ENCODE results near the gene TMPRSS6.

Gene TMPRSS6

GRCh38 chr22:37138849-37139561 lies 29.5 kb upstream of the TMPRSS6 start:
- no peaks in the 10 kb centered on the region for H3K9me3 ChIP-seq (ENCODE audit: severe bottlenecking)
- no peaks in the 10 kb centered on the region for H3K36me3 ChIP-seq
- no peak for TF ChIP-seq CTCF (IDR thresholded peaks at IDR 0.05; ENCODE audit: low read depth, low read length)
- no peak for DNase-seq
- no peak overlapping the region for H3K4me3 ChIP-seq (ENCODE audit: low read depth, low read length)
- H3K27me3 ChIP-seq (ENCODE audit: insufficient read depth, low read depth, severe bottlenecking): no peaks in the 10 kb centered on the region
- no peak overlapping the region for H3K27ac ChIP-seq

DNA sequence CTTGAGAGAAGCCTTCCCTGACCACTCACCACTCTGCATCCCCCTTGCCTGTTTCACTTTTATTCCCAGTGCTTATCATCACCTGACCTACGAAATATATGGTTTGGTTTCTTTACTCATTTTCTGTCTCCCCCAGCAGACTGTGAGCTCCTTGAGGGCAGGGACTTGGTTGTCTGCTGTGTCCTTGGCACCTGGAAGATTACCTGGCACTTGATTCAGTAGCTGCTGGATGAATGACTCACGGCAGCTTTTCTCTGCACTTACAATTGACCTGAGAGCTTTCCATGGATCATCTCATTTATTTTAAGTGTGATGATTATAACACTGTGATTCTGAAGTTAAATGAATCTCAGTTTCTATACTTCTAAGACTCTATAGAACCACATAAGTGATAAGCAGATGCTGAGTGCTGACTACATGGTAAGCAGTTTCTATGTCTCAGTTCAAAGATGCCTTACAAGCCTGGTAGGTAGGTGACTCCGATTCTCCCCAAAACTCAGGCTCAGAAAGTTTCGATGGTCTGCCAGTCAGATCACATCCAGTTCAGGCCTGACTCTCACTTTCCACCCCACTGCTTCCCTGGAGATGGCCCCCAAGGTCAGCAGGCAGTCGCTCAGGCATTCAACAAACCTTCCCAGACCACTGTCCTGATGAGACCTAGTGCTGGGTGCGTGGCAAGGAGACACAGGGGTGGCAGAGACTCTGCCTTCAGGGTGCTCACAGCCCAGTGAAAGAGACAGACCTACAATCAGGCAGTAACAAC lies 28.6 kb upstream of the TMPRSS6 start:
- H3K36me3 ChIP-seq: no peaks in the 10 kb centered on the region
- no peak for TF ChIP-seq CTCF (IDR thresholded peaks at IDR 0.05; ENCODE audit: low read depth, low read length)
- H3K9me3 ChIP-seq (ENCODE audit: severe bottlenecking): no peaks in the 10 kb centered on the region
- peak overlapping the region; percentile 64 for H3K27ac ChIP-seq
- no peak for DNase-seq
- H3K27me3 ChIP-seq (ENCODE audit: insufficient read depth, low read depth, severe bottlenecking): no peaks in the 10 kb centered on the region
- H3K4me3 ChIP-seq (ENCODE audit: low read depth, low read length): no peak overlapping the region

GRCh38 chr22:37137131-37137530 lies 27.6 kb upstream of the TMPRSS6 start:
- Histone ChIP-seq H3K36me3 (no peaks in the 10 kb centered on the region), H3K9me3 (ENCODE audit: severe bottlenecking) (no peaks in the 10 kb centered on the region), H3K4me3 (ENCODE audit: low read depth, low read length) (no peak overlapping the region), H3K27ac (peak overlapping the region; percentile 64), H3K27me3 (ENCODE audit: insufficient read depth, low read depth, severe bottlenecking) (no peaks in the 10 kb centered on the region)
- TF ChIP-seq CTCF (IDR thresholded peaks at IDR 0.05; ENCODE audit: low read depth, low read length): no peak
- peak; percentile 84 for DNase-seq

DNA sequence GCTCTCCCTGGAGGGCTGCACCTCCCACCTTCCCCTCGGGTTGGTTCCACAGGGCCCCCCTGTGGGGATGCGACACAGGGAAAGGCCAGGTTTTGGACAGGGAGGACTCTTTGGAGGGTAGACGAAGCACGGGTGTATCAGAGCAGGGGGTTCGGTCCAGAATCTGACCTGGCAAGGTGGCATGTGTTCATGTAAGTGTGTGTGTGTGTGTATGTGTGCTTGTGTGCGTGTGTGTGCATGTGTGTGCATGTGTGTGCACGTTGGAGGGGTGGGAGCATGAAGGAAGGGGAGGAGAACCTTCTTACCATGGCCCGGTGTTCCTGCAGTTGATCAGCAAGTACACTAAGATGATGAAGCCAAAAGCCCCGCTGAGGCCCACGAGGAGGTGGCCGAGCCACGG lies 25.5 kb upstream of the TMPRSS6 start:
- Histone ChIP-seq H3K36me3 (no peaks in the 10 kb centered on the region), H3K9me3 (ENCODE audit: severe bottlenecking) (no peaks in the 10 kb centered on the region), H3K27me3 (ENCODE audit: insufficient read depth, low read depth, severe bottlenecking) (no peaks in the 10 kb centered on the region), H3K27ac (no peak overlapping the region), H3K4me3 (ENCODE audit: low read depth, low read length) (no peak overlapping the region)
- TF ChIP-seq CTCF (IDR thresholded peaks at IDR 0.05; ENCODE audit: low read depth, low read length): no peak
- no peak for DNase-seq

DNA sequence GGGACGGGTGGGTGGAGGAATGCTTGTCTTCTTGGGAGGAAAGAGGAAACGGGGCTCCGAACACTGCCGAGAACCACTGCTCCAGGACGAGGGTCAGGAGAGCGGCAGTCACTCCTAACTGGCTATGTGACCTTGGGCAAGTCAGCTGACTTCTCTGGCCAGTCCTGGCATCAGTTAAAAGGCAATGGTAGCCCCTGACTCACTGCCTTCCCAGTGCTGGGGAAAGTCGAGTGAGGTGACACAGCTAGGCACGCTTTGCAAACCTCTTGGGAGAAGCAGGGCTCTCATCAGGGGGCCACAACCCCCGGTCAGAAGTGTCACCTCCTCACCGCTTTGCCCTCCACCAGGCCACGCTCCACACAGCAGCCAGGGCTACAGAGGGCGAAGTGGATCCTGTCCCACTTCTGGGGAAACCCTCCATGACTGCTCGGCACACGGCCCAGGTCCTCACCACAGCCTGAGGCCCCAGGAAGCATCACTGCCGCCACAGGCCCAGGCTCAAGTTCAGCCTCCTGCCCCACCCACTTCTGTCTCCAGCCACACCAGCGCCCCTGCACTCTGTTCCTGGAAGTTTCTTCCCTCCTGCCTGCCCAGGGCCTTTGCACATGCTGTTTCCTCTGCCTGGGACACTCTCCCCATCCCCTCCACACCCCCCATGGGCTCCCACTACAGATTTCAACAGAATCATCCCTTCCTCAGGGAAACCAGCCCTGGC lies 23.9 kb upstream of the TMPRSS6 start:
- Histone ChIP-seq H3K4me3 (ENCODE audit: low read depth, low read length) (no peak overlapping the region), H3K27me3 (ENCODE audit: insufficient read depth, low read depth, severe bottlenecking) (no peaks in the 10 kb centered on the region), H3K36me3 (no peaks in the 10 kb centered on the region), H3K27ac (no peak overlapping the region), H3K9me3 (ENCODE audit: severe bottlenecking) (no peaks in the 10 kb centered on the region)
- no peak for DNase-seq
- no peak for TF ChIP-seq CTCF (IDR thresholded peaks at IDR 0.05; ENCODE audit: low read depth, low read length)

All from WERI-Rb-1 (cell line).